ENCODE measurements around the gene NTN5.

GRCh38 chr19:48713864-48714755, 41.3 kb upstream of the NTN5 start:
- no peak for TF ChIP-seq CTCF (IDR thresholded peaks at IDR 0.05; ENCODE audit: insufficient read depth, low read length)
- no peak for TF ChIP-seq GABPA (IDR thresholded peaks at IDR 0.05; ENCODE audit: low read depth)
